Upper lobe of left lung (tissue), 6 donors: ENCODE measurements around the gene IGSF21. TPM values are rescaled to one million over a fixed set of nuclear protein-coding genes. Genes with fewer than 3 reads are reported as not detected.

Experiments used
- ATAC-seq, 2 donors: fragments of 200-7000 bp; cut with Tn5 transposase; one replicate each; pipeline ENCODE4 v1.9.1; 2022; ENCODE audit warnings: mild to moderate bottlenecking in 2 of 2, moderate library complexity in 2 of 2; ENCODE audit not compliant: low FRiP score in 2 of 2
- DNase-seq, 2 donors: peaks; one replicate each; pipeline ENCODE4 v3.0.0-alpha.2; 2019 to 2020
- H3K27ac ChIP-seq, 4 donors: fragments of 200-600 bp; sonication (generic); one replicate each; pipeline ENCODE4 v1.5.1; 2016 to 2019
- H3K27me3 ChIP-seq, 4 donors: fragments of 200-600 bp; sonication (generic); one replicate each; pipeline ENCODE4 v1.5.1; 2017 to 2019
- H3K36me3 ChIP-seq, 4 donors: fragments of 200-600 bp; sonication (generic); one replicate each; pipeline ENCODE4 v1.5.1; 2016 to 2019
- H3K4me1 ChIP-seq, 4 donors: fragments of 200-600 bp; sonication (generic); one replicate each; pipeline ENCODE4 v1.5.1; 2018 to 2019
- H3K4me3 ChIP-seq, 4 donors: fragments of 200-600 bp; sonication (generic); one replicate each; pipeline ENCODE4 v1.5.1; 2017 to 2019; ENCODE audit warnings: mild to moderate bottlenecking in 2 of 4, moderate library complexity in 1 of 4
- H3K9me3 ChIP-seq, 4 donors: fragments of 200-600 bp; sonication (generic); one replicate each; pipeline ENCODE4 v1.5.1; 2018 to 2019
- CTCF ChIP-seq, 6 experiments: fragments of 450-650 bp in 4 of 6; fragments of 200-600 bp in 2 of 6; sonication (generic) in 2 of 6; IDR thresholded peaks; one replicate each; pipeline ENCODE4 v1.5.1; 2016 to 2019; ENCODE audit warnings: antibody characterized with exemption in 6 of 6
- EP300 ChIP-seq, 4 donors: sonication (generic); formaldehyde crosslinking; IDR thresholded peaks; one replicate each; pipeline ENCODE4 v1.5.1; 2017; ENCODE audit warnings: antibody characterized with exemption in 4 of 4, control low read depth in 2 of 4
- POLR2A ChIP-seq, 4 donors: fragments of 450-650 bp; IDR thresholded peaks; one replicate each; pipeline ENCODE4 v1.5.1; 2016 to 2017; ENCODE audit warnings: antibody characterized with exemption in 4 of 4, mild to moderate bottlenecking in 2 of 4
- POLR2AphosphoS5 ChIP-seq, 2 donors: sonication (generic); formaldehyde crosslinking; IDR thresholded peaks; one replicate each; pipeline ENCODE4 v1.5.1; 2017; ENCODE audit warnings: antibody characterized with exemption in 2 of 2
- WGBS, 2 donors: methylation state at CpG; one replicate each; pipeline ENCODE4 v1.1.5; 2017 to 2018; 5-methylcytosine and 5-hydroxymethylcytosine counted together
- total RNA-seq, 6 donors: library from RNA; depleted of rRNA in 4 of 6; stranded (reverse); fragments of >200 nt in 4 of 6; gene quantifications; one replicate each; pipeline versions ENCODE4 v1.1.0 to v1.2.1, GENCODE V29; 2016 to 2021
- donor health status: DM: no; HTN: no; CAD: no; lungs with moderate emphysema.
- donor health status: DM: no; HTN: yes; CAD: no; lungs with severe emphysema.

The IGSF21 gene
- total RNA-seq, 6 donors from 2014 or later: 1.1 to 2.9 (median 2.0) TPM; not detected in 1

DNA sequence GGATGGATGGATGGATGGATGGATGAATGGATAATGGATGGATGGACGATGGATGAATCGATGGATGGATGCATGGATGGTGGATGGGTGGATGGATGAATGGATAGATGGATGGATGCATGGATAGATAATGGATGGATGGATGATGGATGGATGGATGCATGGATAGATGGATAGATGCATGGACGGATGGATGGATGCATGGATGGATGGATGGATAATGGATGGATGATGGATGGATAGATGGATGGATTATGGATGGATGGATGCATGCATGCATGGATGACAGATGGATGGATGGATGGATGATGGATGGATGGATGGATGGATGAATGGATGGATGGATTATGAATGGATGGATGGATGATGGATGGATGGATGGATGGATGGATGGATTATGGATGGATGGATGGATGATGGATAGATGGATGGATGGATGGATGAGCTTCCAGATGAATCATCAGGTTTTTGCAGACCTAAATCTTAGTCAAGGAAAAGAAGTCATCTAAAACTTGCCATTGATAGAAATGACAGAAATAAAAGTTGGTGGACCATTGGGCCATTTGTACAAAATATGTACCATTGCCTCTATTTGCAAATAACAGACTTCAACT lies 197.7 kb downstream of the IGSF21 start:
- DNase-seq (no peak), ATAC-seq (no peak)
- no peaks in the 10 kb centered on the region for H3K27me3 ChIP-seq
- H3K36me3 ChIP-seq: no peaks in the 10 kb centered on the region
- no peak overlapping the region for H3K27ac ChIP-seq
- WGBS, 2 donors: 78 to 83% methylated on average over 3 of the region's 3 CpGs
- no peak for TF ChIP-seq POLR2AphosphoS5 (IDR thresholded peaks at IDR 0.05)
- no peak for TF ChIP-seq POLR2A (IDR thresholded peaks at IDR 0.05)
- TF ChIP-seq EP300 (IDR thresholded peaks at IDR 0.05): no peak
- TF ChIP-seq CTCF (IDR thresholded peaks at IDR 0.05): no peak
- no peaks in the 10 kb centered on the region for H3K4me1 ChIP-seq
- no peak overlapping the region for H3K4me3 ChIP-seq
- H3K9me3 ChIP-seq: no peaks in the 10 kb centered on the region

- 68 to 81% methylated on average over 6 to 13 of the region's 13 CpGs for WGBS, 2 donors
- H3K36me3 ChIP-seq: no peaks in the 10 kb centered on the region
- no peak overlapping the region for H3K27ac ChIP-seq
- TF ChIP-seq EP300 (IDR thresholded peaks at IDR 0.05): no peak
- TF ChIP-seq POLR2AphosphoS5 (IDR thresholded peaks at IDR 0.05): no peak
- TF ChIP-seq POLR2A (IDR thresholded peaks at IDR 0.05): no peak
- TF ChIP-seq CTCF (IDR thresholded peaks at IDR 0.05): no peak
- H3K4me3 ChIP-seq: no peak overlapping the region
- no peaks in the 10 kb centered on the region for H3K4me1 ChIP-seq
- ATAC-seq: no peak
- no peaks in the 10 kb centered on the region for H3K9me3 ChIP-seq
- DNase-seq: no peak
- H3K27me3 ChIP-seq: no peaks in the 10 kb centered on the region
These were observed 199.8 kb downstream of the IGSF21 start for GRCh38 chr1:18307329-18307898.

- H3K4me1 ChIP-seq: no peaks in the 10 kb centered on the region
- ATAC-seq (no peak), DNase-seq (no peak)
- no peaks in the 10 kb centered on the region for H3K36me3 ChIP-seq
- H3K9me3 ChIP-seq: no peaks in the 10 kb centered on the region
- no peak overlapping the region for H3K27ac ChIP-seq
- no peaks in the 10 kb centered on the region for H3K27me3 ChIP-seq
- TF ChIP-seq CTCF (IDR thresholded peaks at IDR 0.05) (no peak), POLR2AphosphoS5 (IDR thresholded peaks at IDR 0.05) (no peak), POLR2A (IDR thresholded peaks at IDR 0.05) (no peak), EP300 (IDR thresholded peaks at IDR 0.05) (no peak)
- H3K4me3 ChIP-seq: no peak overlapping the region
- 71 to 76% methylated on average over 10 of the region's 10 CpGs for WGBS, 2 donors
These were observed 202.1 kb downstream of the IGSF21 start for GRCh38 chr1:18309552-18310155.

DNA sequence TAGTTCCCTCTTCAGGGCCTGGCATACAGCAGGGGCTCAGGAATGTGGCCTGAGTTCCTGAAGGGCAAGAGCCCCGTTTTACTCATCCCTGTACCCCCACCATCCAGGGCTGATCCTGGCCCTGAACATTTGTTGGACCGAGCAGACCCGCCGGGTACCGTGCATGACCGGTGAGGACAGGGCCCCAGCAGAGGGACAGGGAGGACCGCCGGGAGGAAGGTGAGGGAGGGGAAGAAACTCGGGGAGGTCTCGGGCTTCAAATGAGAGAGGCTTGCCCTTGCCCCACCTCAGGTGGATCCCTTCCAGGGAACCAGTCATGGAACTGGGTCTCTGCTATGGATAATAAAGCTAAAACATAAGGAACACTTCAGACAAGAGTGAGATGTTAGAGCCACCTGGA lies 205.4 kb downstream of the IGSF21 start:
- no peak for ATAC-seq
- H3K27me3 ChIP-seq: no peaks in the 10 kb centered on the region
- DNase-seq: no peak
- 68 to 73% methylated on average over 10 of the region's 10 CpGs for WGBS, 2 donors
- no peaks in the 10 kb centered on the region for H3K36me3 ChIP-seq
- no peaks in the 10 kb centered on the region for H3K4me1 ChIP-seq
- no peak overlapping the region for H3K4me3 ChIP-seq
- no peak for TF ChIP-seq POLR2AphosphoS5 (IDR thresholded peaks at IDR 0.05)
- TF ChIP-seq POLR2A (IDR thresholded peaks at IDR 0.05): no peak
- no peak for TF ChIP-seq CTCF (IDR thresholded peaks at IDR 0.05)
- TF ChIP-seq EP300 (IDR thresholded peaks at IDR 0.05): no peak
- no peak overlapping the region for H3K27ac ChIP-seq
- H3K9me3 ChIP-seq: no peaks in the 10 kb centered on the region
